Measurements from ENCODE around the gene ARR3.
"Not testable (repeated sequence)": the region's sequence is repeated elsewhere in the genome, so short reads cannot be mapped to it uniquely, and the experiment has no call there.

The ARR3 gene

GRCh38 chrX:70280573-70280972, 12.4 kb downstream of the ARR3 start:
- no peak for DNase-seq (ENCODE audit: low read depth in 2 of 2)

DNA sequence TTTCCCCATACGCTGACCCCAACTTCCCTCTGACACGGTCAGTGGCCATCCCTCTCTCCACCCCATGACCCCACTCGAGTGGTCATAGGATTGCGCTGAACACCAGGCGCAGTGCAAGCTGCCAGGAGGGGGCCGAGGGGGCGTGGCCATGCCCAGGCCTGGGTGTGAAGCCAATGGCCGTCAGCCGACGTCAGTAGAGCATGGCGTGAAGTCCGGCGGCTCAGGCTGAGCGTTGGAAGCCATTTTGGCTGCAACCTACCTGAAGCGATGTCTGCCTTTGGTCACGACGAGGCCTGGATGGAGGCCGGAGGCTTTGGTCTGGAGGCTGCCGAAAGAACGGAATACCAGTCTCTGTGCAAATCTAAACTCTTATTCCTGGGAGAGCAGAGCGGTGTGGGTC, 13.8 kb downstream of the ARR3 start, which contains the start of gene RAB41:
TSS of gene RAB41 (plus strand) at position 222 of the 400 bp plus-strand sequence. CDS start at position 268, 46 bp downstream.
- DNase-seq (ENCODE audit: low read depth in 2 of 2): no peak

DNA sequence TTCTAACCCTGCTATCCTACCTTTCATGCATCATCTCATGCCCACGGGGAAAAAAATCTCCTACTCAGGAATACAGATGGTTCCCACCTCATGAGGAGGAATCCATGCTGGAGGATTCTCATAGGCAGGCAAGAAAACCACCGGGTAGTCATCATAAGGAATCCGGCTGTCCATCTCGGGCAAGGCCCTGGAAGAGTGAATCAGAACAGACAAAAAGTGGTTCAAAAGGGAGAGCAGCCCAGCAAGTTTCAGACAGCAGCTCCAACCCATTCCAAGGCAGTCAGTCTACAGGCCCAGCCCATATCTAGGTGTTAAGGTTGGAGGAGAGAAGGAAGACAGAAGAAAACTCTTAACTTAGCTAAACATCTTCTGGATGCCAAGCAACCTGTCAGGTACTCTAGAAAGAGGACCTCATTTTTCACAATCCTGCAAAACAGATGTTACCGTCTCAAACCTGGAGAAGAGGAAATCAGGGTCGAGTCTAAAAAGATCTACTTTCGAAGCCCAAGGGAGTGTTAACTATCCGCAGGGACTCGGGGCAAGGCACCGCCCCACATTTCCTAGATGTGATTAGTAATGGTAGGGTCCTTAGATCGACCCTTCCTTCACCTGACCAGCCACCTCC, 21.1 kb downstream of the ARR3 start:
- DNase-seq (ENCODE audit: low read depth in 2 of 2): no peak

DNA sequence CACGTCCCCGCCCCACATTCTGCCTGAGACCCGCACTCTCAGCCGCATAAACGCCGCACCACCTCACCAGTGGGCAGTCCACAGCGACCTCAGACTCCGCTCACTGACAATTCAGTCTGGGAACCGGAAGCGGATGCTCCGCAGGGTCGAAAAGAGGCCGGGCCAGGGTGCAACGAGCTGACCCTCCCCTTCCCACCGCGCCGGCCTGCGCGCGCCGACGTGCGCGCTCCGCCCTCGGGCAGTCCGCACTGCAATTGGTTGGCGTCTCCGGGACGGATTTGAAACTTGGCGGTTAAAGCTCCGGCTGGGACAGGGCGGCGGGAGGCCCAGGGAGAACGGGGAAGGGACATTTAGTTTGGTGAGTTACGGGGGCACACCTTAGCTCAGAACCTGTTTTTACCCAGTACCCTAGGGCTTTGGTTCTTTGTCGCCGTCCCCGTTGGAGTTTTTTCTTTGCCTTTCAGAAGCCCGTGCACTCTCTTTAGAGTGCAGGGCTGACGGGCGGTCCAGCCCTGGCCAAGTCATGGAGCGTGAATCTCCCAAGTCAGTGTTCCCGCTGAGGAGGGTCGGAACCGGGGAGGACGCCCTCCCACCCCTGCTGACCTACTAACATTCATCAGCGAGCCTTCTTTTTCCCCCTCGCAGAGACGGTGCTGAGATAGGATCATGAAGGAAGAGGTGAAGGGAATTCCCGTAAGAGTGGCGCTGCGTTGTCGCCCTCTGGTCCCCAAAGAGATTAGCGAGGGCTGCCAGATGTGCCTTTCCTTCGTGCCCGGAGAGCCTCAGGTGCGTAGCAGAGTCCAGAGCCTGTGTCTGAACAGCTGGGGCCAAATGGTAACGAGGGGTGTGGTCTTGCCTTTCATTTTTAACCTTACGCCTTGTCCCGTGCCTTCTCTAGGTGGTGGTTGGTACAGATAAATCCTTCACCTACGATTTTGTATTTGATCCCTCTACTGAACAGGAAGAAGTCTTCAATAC, 21.9 kb downstream of the ARR3 start, which contains the start of the genes KIF4A and PDZD11:
TSS of gene KIF4A (plus strand) at position 312 of the 978 bp plus-strand sequence. CDS start at position 667, 355 bp downstream.
TSS of gene PDZD11 (minus strand) at position 135 of the 978 bp plus-strand sequence. CDS start 586 bp downstream, outside the sequence.
- peak; percentile 68 for DNase-seq (ENCODE audit: low read depth in 2 of 2)

DNA sequence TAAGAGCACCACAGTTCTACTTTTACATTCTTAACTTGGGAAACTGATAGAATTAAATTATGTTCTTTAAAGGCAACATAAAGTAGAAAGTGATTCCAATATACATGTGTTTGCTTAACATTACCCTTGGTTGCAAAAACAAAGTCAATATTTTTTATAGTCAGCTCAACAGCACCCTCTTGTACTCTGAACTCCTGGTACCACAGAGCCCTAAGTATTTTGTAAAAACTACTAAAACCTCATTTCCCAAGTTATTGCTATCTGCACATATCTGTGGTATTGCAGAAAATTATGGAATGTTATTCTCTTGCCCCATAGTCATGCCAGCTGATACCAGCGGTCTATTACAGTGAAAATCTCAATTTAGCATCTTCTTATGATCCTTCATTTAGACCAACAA, 24.7 kb downstream of the ARR3 start:
- DNase-seq (ENCODE audit: low read depth in 2 of 2): no peak

- DNase-seq (ENCODE audit: low read depth in 2 of 2): no peak
These were observed 25.5 kb downstream of the ARR3 start for GRCh38 chrX:70293621-70294020.

DNA sequence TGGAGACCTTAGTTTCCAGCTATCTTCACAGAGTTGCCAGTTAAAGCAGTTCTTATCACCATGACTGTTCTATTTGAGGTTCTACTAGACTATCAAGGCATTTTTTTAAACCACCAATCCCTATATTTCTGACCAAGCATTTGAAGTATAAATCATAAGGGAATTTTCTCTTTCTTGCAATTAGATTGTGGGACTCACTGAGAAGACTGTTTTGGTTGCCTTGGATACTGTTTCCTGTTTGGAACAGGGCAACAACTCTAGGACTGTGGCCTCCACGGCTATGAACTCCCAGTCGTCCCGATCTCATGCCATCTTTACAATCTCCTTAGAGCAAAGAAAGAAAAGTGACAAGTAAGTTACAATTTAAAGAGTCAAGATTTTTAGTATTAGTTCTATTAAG, 33.6 kb downstream of the ARR3 start:
- DNase-seq (ENCODE audit: low read depth in 2 of 2): no peak

- DNase-seq (ENCODE audit: low read depth in 2 of 2): no peak
These were observed 45.4 kb downstream of the ARR3 start for GRCh38 chrX:70313503-70313902.

DNA sequence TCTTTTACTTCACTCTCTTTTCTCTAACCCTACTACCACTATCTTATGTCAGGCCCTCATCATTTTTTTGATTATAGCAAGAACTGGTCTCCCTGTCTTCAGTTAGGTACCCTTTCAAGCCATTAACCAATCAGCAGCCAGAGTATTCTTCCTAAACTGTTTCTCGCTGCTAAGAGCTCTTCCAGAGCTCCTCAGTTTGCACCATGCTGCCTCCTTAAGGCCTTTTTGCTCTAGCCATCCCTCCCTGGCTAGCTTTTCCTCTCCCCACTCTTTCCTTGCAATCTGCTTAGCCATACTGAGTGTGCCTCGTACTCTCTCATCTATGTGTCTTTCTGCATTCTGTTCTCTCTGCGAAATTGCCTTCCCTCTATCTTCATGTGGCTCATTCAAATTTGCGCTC, 54.6 kb downstream of the ARR3 start:
- no peak for DNase-seq (ENCODE audit: low read depth in 2 of 2)

DNA sequence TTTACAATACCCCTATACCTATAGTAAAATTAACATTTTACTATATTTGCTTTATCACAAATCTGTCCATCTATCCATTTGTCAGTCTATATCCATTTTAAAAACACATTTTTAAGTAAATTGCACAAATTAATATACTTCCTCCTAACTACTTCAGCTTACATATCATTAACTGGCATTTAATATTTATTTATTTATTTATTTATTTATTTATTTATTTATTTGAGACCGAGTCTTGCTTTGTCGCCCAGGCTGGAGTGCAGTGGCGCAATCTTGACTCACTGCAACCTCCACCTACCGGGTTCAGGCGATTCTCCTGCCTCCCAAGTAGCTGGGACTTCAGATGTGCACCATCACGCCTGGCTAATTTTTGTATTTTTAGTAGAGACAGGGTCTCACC, 55.5 kb downstream of the ARR3 start:
- DNase-seq (ENCODE audit: low read depth in 2 of 2): not testable (repeated sequence)

DNA sequence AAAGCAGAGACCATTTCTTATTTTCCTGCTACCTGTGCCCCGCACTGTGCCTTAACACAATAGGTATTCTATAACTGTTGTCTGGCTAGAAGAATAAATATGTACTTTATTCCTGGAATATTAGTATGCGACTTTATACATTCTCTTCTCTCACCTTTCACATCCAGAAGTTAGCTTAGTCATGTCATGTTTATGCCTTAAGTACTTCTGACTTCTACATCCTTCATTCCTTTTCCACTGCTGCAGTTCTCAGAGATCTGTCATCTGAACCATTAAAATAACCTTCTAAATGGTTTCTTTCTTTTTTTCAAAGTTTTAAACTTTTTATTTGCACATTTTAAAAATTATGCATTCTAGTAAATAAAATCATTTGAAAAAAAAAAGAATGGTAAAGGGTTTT, 56.2 kb downstream of the ARR3 start:
- no peak for DNase-seq (ENCODE audit: low read depth in 2 of 2)

GRCh38 chrX:70331161-70331560, 63.0 kb downstream of the ARR3 start:
- DNase-seq (ENCODE audit: low read depth in 2 of 2): no peak

All from stimulated activated CD8-positive, alpha-beta memory T cell treated with anti-CD3 and anti-CD28 coated beads, Interleukin-2, amount 100 ng/mL, for 48 hours (primary cell).